IMR-90 (cell line): Measurements from ENCODE around the gene PPP1R13B. TPM values are rescaled to one million over a fixed set of nuclear protein-coding genes. Genes with fewer than 3 reads are reported as not detected.
A peak's percentile ranks its signal among the peaks of the same experiment; 100 is the strongest.

Source experiments
- ATAC-seq: fragments of 200-7000 bp; cut with Tn5 transposase; 2 replicates; pipeline ENCODE4 v1.9.1; 2020; ENCODE audit warnings: low read depth, mild to moderate bottlenecking, moderate library complexity
- BruUV-seq: library from RNA; stranded (reverse); fragments of 400-500 nt; replicated peaks from 2 replicates; lab custom pipeline; 2021; lab: Mats Ljungman, UMichigan
- CTCF ChIA-PET: fragments of 300-600 bp; formaldehyde crosslinking; extraction: SDS; loops from one replicate; lab custom pipeline; 2021; ENCODE audit warnings: antibody characterized with exemption; lab: Yijun Ruan, JAX
- POLR2A ChIA-PET: fragments of 300-600 bp; sonication (Branson Sonifier 250); formaldehyde crosslinking; loops from one replicate; lab custom pipeline; 2022; ENCODE audit warnings: antibody characterized with exemption; ENCODE audit not compliant: unreplicated experiment; lab: Charles Lee
- DNase-seq: peaks from one replicate; pipeline ENCODE4 v3.0.0; 2013
- H2AFZ ChIP-seq: replicated peaks from 2 replicates; pipeline ENCODE3; 2013; ENCODE audit warnings: low read length, mild to moderate bottlenecking; ENCODE audit not compliant: poor library complexity
- H2AK5ac ChIP-seq: 2 replicates; pipeline ENCODE4 v1.6.1; 2013; ENCODE audit warnings: low read depth, low read length, inconsistent platforms
- H2AK9ac ChIP-seq: replicated peaks from 2 replicates; pipeline ENCODE3; 2013; ENCODE audit warnings: mild to moderate bottlenecking, low read depth, low read length, moderate library complexity; ENCODE audit not compliant: poor library complexity
- H2BK120ac ChIP-seq: 2 replicates; pipeline ENCODE4 v1.6.1; 2013; ENCODE audit warnings: low read depth, low read length, inconsistent platforms
- H2BK15ac ChIP-seq: 3 replicates; pipeline ENCODE4 v1.6.1; 2013; ENCODE audit warnings: low read depth, low read length, inconsistent platforms
- H2BK20ac ChIP-seq: 2 replicates; pipeline ENCODE4 v1.6.1; 2013; ENCODE audit warnings: low read depth, mild to moderate bottlenecking, inconsistent platforms, low read length, moderate library complexity
- H2BK5ac ChIP-seq: 2 replicates; pipeline ENCODE4 v1.6.1; 2013; ENCODE audit warnings: mild to moderate bottlenecking, low read depth, low read length, inconsistent platforms; ENCODE audit not compliant: poor library complexity, severe bottlenecking
- H3K14ac ChIP-seq: replicated peaks from 2 replicates; pipeline ENCODE4 v1.6.1; 2013; ENCODE audit warnings: low read depth, low read length, inconsistent platforms
- H3K18ac ChIP-seq: 2 replicates; pipeline ENCODE4 v1.6.1; 2013; ENCODE audit warnings: low read depth, low read length, control low read depth
- H3K23ac ChIP-seq: 2 replicates; pipeline ENCODE4 v1.6.1; 2013; ENCODE audit warnings: low read depth, low read length, inconsistent platforms
- H3K27ac ChIP-seq: 2 replicates; pipeline ENCODE4 v1.5.1; 2013; ENCODE audit warnings: mild to moderate bottlenecking, control low read depth, low read length; ENCODE audit not compliant: insufficient read depth
- H3K27me3 ChIP-seq: 2 replicates; pipeline ENCODE4 v1.6.1; 2013; ENCODE audit warnings: low read length; ENCODE audit not compliant: control insufficient read depth, insufficient read depth
- H3K36me3 ChIP-seq: 2 replicates; pipeline ENCODE4 v1.6.1; 2013; ENCODE audit warnings: low read length, mixed read lengths; ENCODE audit not compliant: control insufficient read depth, insufficient read depth
- H3K4ac ChIP-seq: 2 replicates; pipeline ENCODE4 v1.6.1; 2013; ENCODE audit warnings: low read depth, low read length, inconsistent platforms
- H3K4me1 ChIP-seq: 2 replicates; pipeline ENCODE4 v1.6.1; 2013; ENCODE audit warnings: low read length, mixed read lengths; ENCODE audit not compliant: control insufficient read depth, insufficient read depth
- H3K4me2 ChIP-seq: 2 replicates; pipeline ENCODE4 v1.6.1; 2013; ENCODE audit warnings: low read depth, mild to moderate bottlenecking, control low read depth, low read length, moderate library complexity
- H3K4me3 ChIP-seq: 2 replicates; pipeline ENCODE4 v1.5.1; 2013; ENCODE audit warnings: low read depth, mild to moderate bottlenecking, control low read depth, low read length, moderate library complexity; ENCODE audit not compliant: insufficient read depth
- H3K56ac ChIP-seq: 2 replicates; pipeline ENCODE4 v1.6.1; 2013; ENCODE audit warnings: low read length, inconsistent platforms; ENCODE audit not compliant: insufficient read depth; ENCODE audit errors: extremely low read depth
- H3K79me1 ChIP-seq, 2 experiments: 2 replicates each; pipeline ENCODE4 v1.6.1; 2013; ENCODE audit warnings: low read length in 2 of 2, inconsistent platforms in 1 of 2, low read depth in 1 of 2
- H3K9ac ChIP-seq: 2 replicates; pipeline ENCODE4 v1.6.1; 2013; ENCODE audit warnings: low read depth, low read length, control low read depth
- H3K9me1 ChIP-seq: 2 replicates; pipeline ENCODE4 v1.6.1; 2013; ENCODE audit warnings: low read length, inconsistent platforms; ENCODE audit not compliant: insufficient read depth
- H3K9me3 ChIP-seq: 2 replicates; pipeline ENCODE4 v1.6.1; 2013; ENCODE audit warnings: low read length; ENCODE audit not compliant: control insufficient read depth, insufficient read depth
- H4K20me1 ChIP-seq: 2 replicates; pipeline ENCODE4 v1.6.1; 2013; ENCODE audit warnings: low read length, inconsistent platforms; ENCODE audit not compliant: insufficient read depth
- H4K5ac ChIP-seq: 2 replicates; pipeline ENCODE4 v1.6.1; 2013; ENCODE audit warnings: mild to moderate bottlenecking, low read depth, low read length, control low read depth
- H4K8ac ChIP-seq, 2 experiments: 2 replicates each; pipeline ENCODE4 v1.6.1; 2013; ENCODE audit warnings: low read depth in 2 of 2, low read length in 2 of 2, control low read depth in 1 of 2, inconsistent platforms in 1 of 2
- H4K91ac ChIP-seq: 2 replicates; pipeline ENCODE4 v1.6.1; 2013; ENCODE audit warnings: low read depth, low read length, inconsistent platforms; ENCODE audit not compliant: insufficient read depth
- CHD1 ChIP-seq: IDR thresholded peaks from 2 replicates; pipeline ENCODE4 v1.6.1; 2012; ENCODE audit warnings: low read depth, low read length, improper control_type of control experiment
- WGBS, 2 experiments: methylation state at CpG; one replicate each; pipeline versions ENCODE4 v1.1.5 to v1.1.7; 2013; ENCODE audit warnings: missing lambda C conversion rate in 2 of 2; ENCODE audit not compliant: insufficient read length in 1 of 2; ENCODE audit errors: extremely low coverage in 2 of 2; 5-methylcytosine and 5-hydroxymethylcytosine counted together
- dilution Hi-C: fragments of 300-500 bp; cut with HindIII; formaldehyde crosslinking; loops from one replicate; pipeline ENCODE4 v1.14.3; 2018; ENCODE audit warnings: low sequenced_read_pairs; ENCODE audit not compliant: unreplicated experiment
- in situ Hi-C: fragments of 300-500 bp; cut with MboI; formaldehyde crosslinking; loops from 3 replicates; pipeline ENCODE4 v1.14.3; 2019; ENCODE audit warnings: low sequenced_read_pairs, inconsistent platforms, mixed read lengths
- intact Hi-C: fragments of 100-400 bp; cut with micrococcal nuclease; formaldehyde crosslinking; loops from 2 replicates; pipeline ENCODE4 v1.10.0; 2022
- polyA plus RNA-seq, 3 experiments: library from polyadenylated mRNA; depleted of rRNA; stranded (reverse); fragments of >200 nt; gene quantifications; 2 replicates each; pipeline ENCODE4 v1.2.3, GENCODE V29; 2012; ENCODE audit warnings: low replicate concordance in 1 of 3
- total RNA-seq: library from RNA; depleted of rRNA; stranded (reverse); fragments of >200 nt; gene quantifications from 2 replicates; pipeline ENCODE4 v1.2.3, GENCODE V29; 2012

PPP1R13B gene
- total and polyA plus RNA-seq, 2 of the 4 experiments (the other 2 are of a cell fraction): 1.6 to 2.8 TPM

DNA sequence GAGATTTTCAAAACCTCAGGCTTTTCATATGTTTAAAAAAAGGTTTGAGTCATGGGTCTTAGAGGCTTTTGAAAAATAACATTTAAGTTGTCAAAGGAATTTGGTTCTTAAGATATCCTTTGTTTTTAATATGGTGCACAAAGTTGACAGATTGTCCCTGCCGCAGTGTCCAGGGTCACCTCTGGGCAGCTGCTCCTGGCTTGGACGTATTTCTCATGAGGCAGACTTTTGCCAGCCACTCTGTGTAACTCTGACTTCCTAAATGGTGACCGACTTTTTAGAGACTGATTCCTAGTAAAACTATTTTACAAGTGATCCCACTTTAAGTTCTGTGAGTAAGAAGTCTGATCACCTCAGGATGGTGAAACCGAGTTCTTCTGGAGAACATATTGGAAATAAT, 159.7 kb downstream of the PPP1R13B start:
- no peak overlapping the region for H2BK15ac ChIP-seq
- intact Hi-C loops (no loop called here), in situ Hi-C loops (loop anchor here (10.0 kb wide), 1 partner anchor 113 kb away; no protein-coding TSS in a partner anchor), dilution Hi-C loops (no loop called here)
- ChIA-PET POLR2A (no interaction called here), CTCF (no interaction called here)
- no peak overlapping the region for H2AK9ac ChIP-seq
- no peak overlapping the region for H2BK5ac ChIP-seq
- no peak overlapping the region for H3K4me3 ChIP-seq
- peaks cover 47 to 76% of the 10 kb centered on the region in 2 experiments for H3K79me1 ChIP-seq
- DNase-seq (no peak), ATAC-seq (peak; percentile 8; the same call in 1 of the 2 replicates)
- no peak overlapping the region for H2BK20ac ChIP-seq
- no peak overlapping the region for H4K91ac ChIP-seq
- H3K4me1 ChIP-seq: peaks cover 8% of the 10 kb centered on the region
- no peak overlapping the region for H3K9ac ChIP-seq
- H3K4me2 ChIP-seq: no peak overlapping the region
- no peak overlapping the region for H3K14ac ChIP-seq
- H2AK5ac ChIP-seq: no peak overlapping the region
- peaks cover 54% of the 10 kb centered on the region for H4K20me1 ChIP-seq
- no TSS peak for BruUV-seq
- TF ChIP-seq CHD1: no peak
- H3K27me3 ChIP-seq: no peaks in the 10 kb centered on the region
- H3K18ac ChIP-seq: no peak overlapping the region
- H4K8ac ChIP-seq: 0 out of 4 replicates have a peak overlapping the region, but pooled peaks of 1 of the 2 experiments have one; percentile 6
- H3K9me1 ChIP-seq: peaks cover 10% of the 10 kb centered on the region; the same call in 1 of the 2 replicates
- no peak overlapping the region for H3K23ac ChIP-seq
- H3K27ac ChIP-seq: peak overlapping the region; percentile 25; the same call in 1 of the 2 replicates
- no peak overlapping the region for H3K56ac ChIP-seq
- H3K9me3 ChIP-seq: no peaks in the 10 kb centered on the region
- no peak overlapping the region for H3K4ac ChIP-seq
- H2BK120ac ChIP-seq: no peak overlapping the region
- WGBS, 2 experiments: 100% methylated on average over 1 of the region's 4 CpGs; no CpG with 5 or more reads in 1 of the 2 experiments
- H2AFZ ChIP-seq: no peak overlapping the region
- H3K36me3 ChIP-seq: peaks cover 52% of the 10 kb centered on the region
- no peak overlapping the region for H4K5ac ChIP-seq
